ENCODE measurements around the gene PARL. TPM values are rescaled to one million over a fixed set of nuclear protein-coding genes. Genes with fewer than 3 reads are reported as not detected.

Gene PARL
- total RNA-seq, 4 donors from 2014 or later = 7.4 to 69.9 (median 22.5) TPM

- DNase-seq = no peak
- TF ChIP-seq CTCF (IDR thresholded peaks at IDR 0.05) = no peak
- no peak for TF ChIP-seq POLR2A (IDR thresholded peaks at IDR 0.05)
- intact Hi-C loops (cut with DNase I; ENCODE audit: low total_unique reads) = no loop called here
- Histone ChIP-seq H3K9me3 (no peaks in the 10 kb centered on the region), H3K36me3 (no peaks in the 10 kb centered on the region), H3K4me1 (no peaks in the 10 kb centered on the region), H3K27me3 (no peaks in the 10 kb centered on the region), H3K4me3 (no peak overlapping the region), H3K27ac (no peak overlapping the region)
Measured at GRCh38 chr3:183818706-183819624, 65.7 kb downstream of the PARL start.

GRCh38 chr3:183818041-183818620 is 66.5 kb downstream of the PARL start:
- intact Hi-C loops (cut with DNase I; ENCODE audit: low total_unique reads) = no loop called here
- no peak overlapping the region for H3K27ac ChIP-seq
- no peaks in the 10 kb centered on the region for H3K36me3 ChIP-seq
- no peaks in the 10 kb centered on the region for H3K27me3 ChIP-seq
- TF ChIP-seq POLR2A (IDR thresholded peaks at IDR 0.05) (no peak), CTCF (IDR thresholded peaks at IDR 0.05) (no peak)
- no peak for DNase-seq
- no peaks in the 10 kb centered on the region for H3K4me1 ChIP-seq
- no peak overlapping the region for H3K4me3 ChIP-seq
- no peaks in the 10 kb centered on the region for H3K9me3 ChIP-seq

- Histone ChIP-seq H3K9me3 (no peaks in the 10 kb centered on the region), H3K36me3 (no peaks in the 10 kb centered on the region), H3K4me1 (no peaks in the 10 kb centered on the region), H3K27me3 (no peaks in the 10 kb centered on the region), H3K27ac (no peak overlapping the region), H3K4me3 (no peak overlapping the region)
- TF ChIP-seq CTCF (IDR thresholded peaks at IDR 0.05) (no peak), POLR2A (IDR thresholded peaks at IDR 0.05) (no peak)
- intact Hi-C loops (cut with DNase I; ENCODE audit: low total_unique reads) = no loop called here
- DNase-seq = no peak
Measured at GRCh38 chr3:183817639-183818038, 67.0 kb downstream of the PARL start.

- H3K4me1 ChIP-seq = no peaks in the 10 kb centered on the region
- no peaks in the 10 kb centered on the region for H3K27me3 ChIP-seq
- no peak overlapping the region for H3K27ac ChIP-seq
- TF ChIP-seq POLR2A (IDR thresholded peaks at IDR 0.05) (no peak), CTCF (IDR thresholded peaks at IDR 0.05) (no peak)
- no peak overlapping the region for H3K4me3 ChIP-seq
- no peak for DNase-seq
- H3K36me3 ChIP-seq = no peaks in the 10 kb centered on the region
- intact Hi-C loops (cut with DNase I; ENCODE audit: low total_unique reads) = no loop called here
- H3K9me3 ChIP-seq = no peaks in the 10 kb centered on the region
Measured at GRCh38 chr3:183816681-183817510, 67.8 kb downstream of the PARL start.

All from uterus (tissue), 4 donors.